HFFc6 (cell line): ENCODE measurements around the gene ACVR2B. TPM values are rescaled to one million over a fixed set of nuclear protein-coding genes. Genes with fewer than 3 reads are reported as not detected.

Experiments
- DNase-seq: peaks from one replicate; pipeline ENCODE4 v3.0.0-alpha.2; 2018
- H3K27ac Mint-ChIP-seq: 2 replicates; pipeline ENCODE4 v1.8.0; 2020; ENCODE audit warnings: mild to moderate bottlenecking, mixed read lengths
- H3K27me3 Mint-ChIP-seq: 2 replicates; pipeline ENCODE4 v1.8.0; 2021; ENCODE audit warnings: mild to moderate bottlenecking, moderate library complexity, mixed read lengths; ENCODE audit not compliant: insufficient read depth
- H3K36me3 Mint-ChIP-seq: 2 replicates; pipeline ENCODE4 v1.8.0; 2021; ENCODE audit warnings: low read depth, mixed read lengths
- H3K4me1 Mint-ChIP-seq: 2 replicates; pipeline ENCODE4 v1.8.0; 2020; ENCODE audit warnings: low read depth, mixed read lengths
- H3K4me3 Mint-ChIP-seq: 2 replicates; pipeline ENCODE4 v1.8.0; 2020; ENCODE audit warnings: mild to moderate bottlenecking, moderate library complexity, mixed read lengths
- H3K9me3 Mint-ChIP-seq: 2 replicates; pipeline ENCODE4 v1.8.0; 2020; ENCODE audit warnings: mild to moderate bottlenecking, mixed read lengths
- total RNA-seq, 6 experiments: library from RNA; stranded (reverse); fragmentation: NEBNext Ultra II Directional; extraction: Animal tissue kit (Norgen Biotek cat#: 25700); gene quantifications; 2 replicates in 1 of 6; 3 replicates in 5 of 6; pipeline ENCODE4 v1.2.3, GENCODE V29; 2021
- TF ChIP-seq, protein P1 (sequence below): fragments of 200-600 bp; sonication (generic); IDR thresholded peaks from 2 replicates; pipeline ENCODE4 v1.5.0; 2021; ENCODE audit warnings: antibody characterized with exemption, mild to moderate bottlenecking

ACVR2B gene
- total RNA-seq, 6 experiments from 2014 or later: 1.1 to 1.6 (median 1.3) TPM

DNA sequence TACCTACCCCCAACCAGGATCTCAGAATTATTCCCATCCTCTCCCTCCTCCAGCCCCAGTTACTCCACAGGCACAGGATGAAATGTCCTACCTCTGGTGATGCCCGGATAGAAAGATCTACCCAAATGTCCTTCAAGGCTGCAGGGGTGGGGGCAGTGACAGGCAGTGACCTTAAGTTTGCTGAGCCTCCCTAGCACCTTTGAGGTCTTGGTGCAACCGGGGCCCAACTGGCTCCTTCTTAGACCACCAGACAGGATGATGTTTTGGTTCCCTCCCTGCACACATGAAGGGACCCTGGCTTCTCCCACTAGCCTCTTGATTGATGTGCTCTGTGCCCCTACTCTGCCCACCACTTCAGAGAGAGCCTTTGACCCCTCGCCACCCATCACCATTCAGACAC lies 78.8 kb downstream of the ACVR2B start:
- no peak overlapping the region for H3K27ac Mint-ChIP-seq
- DNase-seq: no peak
- TF ChIP-seq, protein P1, sequence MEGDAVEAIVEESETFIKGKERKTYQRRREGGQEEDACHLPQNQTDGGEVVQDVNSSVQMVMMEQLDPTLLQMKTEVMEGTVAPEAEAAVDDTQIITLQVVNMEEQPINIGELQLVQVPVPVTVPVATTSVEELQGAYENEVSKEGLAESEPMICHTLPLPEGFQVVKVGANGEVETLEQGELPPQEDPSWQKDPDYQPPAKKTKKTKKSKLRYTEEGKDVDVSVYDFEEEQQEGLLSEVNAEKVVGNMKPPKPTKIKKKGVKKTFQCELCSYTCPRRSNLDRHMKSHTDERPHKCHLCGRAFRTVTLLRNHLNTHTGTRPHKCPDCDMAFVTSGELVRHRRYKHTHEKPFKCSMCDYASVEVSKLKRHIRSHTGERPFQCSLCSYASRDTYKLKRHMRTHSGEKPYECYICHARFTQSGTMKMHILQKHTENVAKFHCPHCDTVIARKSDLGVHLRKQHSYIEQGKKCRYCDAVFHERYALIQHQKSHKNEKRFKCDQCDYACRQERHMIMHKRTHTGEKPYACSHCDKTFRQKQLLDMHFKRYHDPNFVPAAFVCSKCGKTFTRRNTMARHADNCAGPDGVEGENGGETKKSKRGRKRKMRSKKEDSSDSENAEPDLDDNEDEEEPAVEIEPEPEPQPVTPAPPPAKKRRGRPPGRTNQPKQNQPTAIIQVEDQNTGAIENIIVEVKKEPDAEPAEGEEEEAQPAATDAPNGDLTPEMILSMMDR: no peak
- H3K9me3 Mint-ChIP-seq: no peaks in the 10 kb centered on the region
- no peak overlapping the region for H3K4me3 Mint-ChIP-seq
- H3K36me3 Mint-ChIP-seq: peaks cover 27% of the 10 kb centered on the region
- H3K4me1 Mint-ChIP-seq: no peaks in the 10 kb centered on the region
- no peaks in the 10 kb centered on the region for H3K27me3 Mint-ChIP-seq

DNA sequence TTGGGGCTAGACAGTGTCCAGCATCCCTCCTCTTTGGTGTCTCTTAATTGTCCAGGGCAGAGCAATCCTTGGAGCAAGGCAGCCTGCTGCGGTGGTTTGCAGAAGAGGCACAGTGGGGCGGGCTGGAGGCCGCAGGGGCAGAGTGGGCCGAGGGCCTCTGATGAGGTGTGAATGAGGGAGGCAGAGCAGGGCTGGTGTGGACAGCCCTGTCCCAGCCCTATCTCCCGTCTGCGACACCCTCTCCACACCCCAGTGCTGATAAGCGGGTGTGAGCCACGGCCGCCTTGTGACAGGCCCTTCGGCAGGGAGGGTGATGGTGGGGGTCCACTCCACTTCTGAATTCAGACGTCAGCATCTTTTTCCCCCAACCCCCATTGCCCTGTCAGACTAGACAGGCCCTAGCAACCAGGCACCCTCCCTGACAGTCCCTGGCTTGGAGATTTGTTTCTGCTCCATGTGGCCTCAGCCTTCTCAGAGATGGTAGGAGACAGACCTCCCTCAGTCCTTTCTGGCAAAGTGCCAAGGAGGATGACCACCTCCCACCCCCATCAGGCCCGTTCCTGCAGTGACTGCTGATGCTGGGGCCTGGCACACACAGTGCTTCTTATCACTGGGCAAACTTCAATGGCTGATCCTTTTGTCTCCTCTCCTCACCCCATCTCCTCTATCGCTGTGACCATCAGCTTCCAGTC lies 79.7 kb downstream of the ACVR2B start:
- H3K36me3 Mint-ChIP-seq: peaks cover 27% of the 10 kb centered on the region
- TF ChIP-seq, protein P1: no peak
- no peak for DNase-seq
- no peaks in the 10 kb centered on the region for H3K4me1 Mint-ChIP-seq
- H3K4me3 Mint-ChIP-seq: no peak overlapping the region
- no peak overlapping the region for H3K27ac Mint-ChIP-seq
- H3K27me3 Mint-ChIP-seq: no peaks in the 10 kb centered on the region; the same call in 1 of the 2 replicates
- no peaks in the 10 kb centered on the region for H3K9me3 Mint-ChIP-seq

DNA sequence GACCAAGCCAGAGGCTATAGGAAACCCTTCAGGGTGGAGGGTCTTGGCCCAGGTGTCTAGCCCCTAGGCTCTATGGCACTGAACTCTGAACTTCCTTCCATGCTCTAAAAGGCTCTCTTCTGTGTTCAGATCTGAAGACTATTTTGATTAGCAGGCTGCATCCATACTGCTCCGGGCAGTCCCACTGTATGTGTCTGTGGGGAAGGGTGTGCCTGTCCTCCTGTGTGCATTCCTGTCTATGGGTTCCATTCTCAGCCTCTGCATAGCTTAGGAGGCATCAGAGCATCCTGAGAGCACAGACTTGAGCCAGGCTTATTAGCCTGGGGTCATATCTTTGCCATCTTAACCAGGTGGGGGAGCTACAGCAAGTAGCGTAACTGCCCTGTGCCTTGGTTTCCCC lies 80.5 kb downstream of the ACVR2B start:
- H3K4me1 Mint-ChIP-seq: peaks cover 4% of the 10 kb centered on the region; the same call in 1 of the 2 replicates
- TF ChIP-seq, protein P1: no peak; the same call in 1 of the 2 replicates

DNA sequence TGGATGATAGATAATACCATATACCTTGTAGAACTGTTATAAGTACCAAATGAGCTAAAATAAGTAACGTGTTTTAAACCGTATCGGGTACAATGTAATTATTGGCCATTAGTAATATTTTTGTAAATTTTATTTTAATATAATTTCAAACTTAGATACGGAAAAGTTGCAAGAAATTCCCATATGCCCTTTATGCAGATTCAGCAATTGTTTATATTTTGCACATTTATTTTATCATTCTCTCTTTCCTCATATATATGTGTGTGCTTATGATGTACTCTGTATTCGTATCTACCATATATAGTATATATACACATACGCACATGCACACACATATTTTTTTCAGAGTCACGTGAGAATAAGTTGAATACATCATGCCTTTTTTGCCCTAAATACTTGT lies 80.9 kb downstream of the ACVR2B start:
- H3K4me1 Mint-ChIP-seq: peaks cover 8% of the 10 kb centered on the region
- peaks cover 26% of the 10 kb centered on the region for H3K36me3 Mint-ChIP-seq
- no peak overlapping the region for H3K27ac Mint-ChIP-seq
- H3K27me3 Mint-ChIP-seq: no peaks in the 10 kb centered on the region; the same call in 1 of the 2 replicates
- TF ChIP-seq, protein P1: no peak
- H3K9me3 Mint-ChIP-seq: no peaks in the 10 kb centered on the region
- DNase-seq: no peak
- no peak overlapping the region for H3K4me3 Mint-ChIP-seq

More for the DNA sequence above, 80.5 kb downstream of the ACVR2B start:
- Mint-ChIP-seq H3K9me3 (no peaks in the 10 kb centered on the region), H3K27ac (no peak overlapping the region), H3K27me3 (no peaks in the 10 kb centered on the region; the same call in 1 of the 2 replicates), H3K36me3 (peaks cover 27% of the 10 kb centered on the region), H3K4me3 (no peak overlapping the region)
- DNase-seq: no peak

DNA sequence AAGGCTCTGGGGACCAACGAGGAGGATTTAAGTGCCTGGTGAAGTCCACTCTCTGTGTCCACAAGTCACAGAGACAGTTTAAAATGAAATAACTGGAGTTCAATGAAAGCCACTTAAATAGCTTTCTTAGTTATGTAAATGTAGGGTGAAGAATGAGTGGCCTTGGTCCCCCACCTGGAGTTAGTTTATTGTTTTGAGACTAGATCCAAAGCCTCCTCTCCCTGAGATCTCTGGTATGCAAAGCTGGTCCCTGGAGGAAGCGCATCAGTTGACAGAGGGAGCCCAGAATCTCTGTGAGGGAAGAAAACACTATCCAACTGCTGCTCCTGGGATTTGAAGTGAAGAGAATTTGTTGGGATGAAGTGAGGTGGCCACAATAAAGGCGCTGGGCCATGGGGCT lies 83.0 kb downstream of the ACVR2B start:
- Mint-ChIP-seq H3K9me3 (no peaks in the 10 kb centered on the region), H3K4me1 (peaks cover 13% of the 10 kb centered on the region), H3K27me3 (no peaks in the 10 kb centered on the region; the same call in 1 of the 2 replicates), H3K36me3 (peaks cover 14% of the 10 kb centered on the region), H3K4me3 (no peak overlapping the region), H3K27ac (no peak overlapping the region)
- TF ChIP-seq, protein P1: no peak
- DNase-seq: no peak
